PC-3 (cell line): ENCODE results near the gene PDE11A. TPM values are rescaled to one million over a fixed set of nuclear protein-coding genes. Genes with fewer than 3 reads are reported as not detected.

Source experiments
- ATAC-seq: fragments of 200-7000 bp; cut with Tn5 transposase; 2 replicates; pipeline ENCODE4 v1.9.1; 2020; ENCODE audit warnings: mild to moderate bottlenecking, moderate library complexity
- BruUV-seq: library from RNA; stranded (reverse); fragments of 400-500 nt; replicated peaks from 2 replicates; lab custom pipeline; 2021; lab: Mats Ljungman, UMichigan
- CTCF ChIA-PET: fragments of 300-600 bp; sonication (Branson Sonifier 250); formaldehyde crosslinking; loops from one replicate; lab custom pipeline; 2022; ENCODE audit warnings: antibody characterized with exemption; lab: Charles Lee
- POLR2A ChIA-PET: fragments of 300-600 bp; sonication (Branson Sonifier 250); formaldehyde crosslinking; loops from one replicate; lab custom pipeline; 2022; ENCODE audit warnings: antibody characterized with exemption; ENCODE audit not compliant: unreplicated experiment; lab: Charles Lee
- DNase-seq: peaks from one replicate; pipeline ENCODE4 v3.0.0-alpha.2; 2015
- H2AFZ ChIP-seq: fragments of 300-600 bp; sonication (generic); 2 replicates; pipeline ENCODE4 v1.6.0; 2016; ENCODE audit warnings: antibody characterized with exemption, low read length
- H3F3A ChIP-seq: fragments of 300-600 bp; sonication (generic); one replicate; pipeline ENCODE4 v1.6.0; 2017; ENCODE audit warnings: antibody characterized with exemption, low read length, control low read depth, mild to moderate bottlenecking; ENCODE audit not compliant: unreplicated experiment
- H3K27ac ChIP-seq: fragments of 300-600 bp; sonication (generic); 2 replicates; pipeline ENCODE4 v1.5.1; 2016; ENCODE audit warnings: mild to moderate bottlenecking, low read length
- H3K27me3 ChIP-seq: fragments of 300-600 bp; sonication (generic); 2 replicates; pipeline ENCODE4 v1.6.1; 2016; ENCODE audit warnings: low read length, mixed read lengths
- H3K36me3 ChIP-seq: fragments of 300-600 bp; sonication (generic); 2 replicates; pipeline ENCODE4 v1.6.1; 2016; ENCODE audit warnings: low read depth, mixed run types, low read length, mixed read lengths
- H3K4me1 ChIP-seq: fragments of 300-600 bp; sonication (generic); 2 replicates; pipeline ENCODE4 v1.5.1; 2016; ENCODE audit warnings: low read length; ENCODE audit not compliant: insufficient read depth
- H3K4me2 ChIP-seq: fragments of 300-600 bp; sonication (generic); 2 replicates; pipeline ENCODE4 v1.6.0; 2016; ENCODE audit warnings: low read length
- H3K4me3 ChIP-seq: fragments of 300-600 bp; sonication (generic); 2 replicates; pipeline ENCODE4 v1.5.1; 2016; ENCODE audit warnings: mild to moderate bottlenecking, low read length, mixed read lengths
- H3K79me2 ChIP-seq: fragments of 300-600 bp; sonication (generic); 2 replicates; pipeline ENCODE4 v1.6.1; 2017; ENCODE audit warnings: low read length, mixed read lengths
- H3K9ac ChIP-seq: fragments of 300-600 bp; sonication (generic); 2 replicates; pipeline ENCODE4 v1.6.0; 2016; ENCODE audit warnings: mild to moderate bottlenecking, low read length
- H3K9me2 ChIP-seq: fragments of 300-600 bp; sonication (generic); replicated peaks from 2 replicates; pipeline ENCODE4 v1.6.1; 2016; ENCODE audit warnings: mixed run types, low read length, mixed read lengths
- H3K9me3 ChIP-seq: fragments of 300-600 bp; sonication (generic); 2 replicates; pipeline ENCODE4 v1.6.1; 2016; ENCODE audit warnings: low read length, mixed read lengths
- H4K20me1 ChIP-seq: fragments of 300-600 bp; sonication (generic); 2 replicates; pipeline ENCODE4 v1.6.1; 2016; ENCODE audit warnings: low read length, mixed read lengths
- EZH2 ChIP-seq: fragments of 300-600 bp; sonication (generic); IDR thresholded peaks from one replicate; pipeline ENCODE4 v1.6.1; 2017; ENCODE audit warnings: antibody characterized with exemption, mild to moderate bottlenecking, low read length; ENCODE audit not compliant: unreplicated experiment
- EZH2phosphoT487 ChIP-seq: fragments of 300-600 bp; sonication (generic); IDR thresholded peaks from 2 replicates; pipeline ENCODE4 v1.6.1; 2018; ENCODE audit warnings: mild to moderate bottlenecking, antibody characterized with exemption, low read length, borderline replicate concordance
- intact Hi-C: fragments of 100-400 bp; cut with micrococcal nuclease; formaldehyde crosslinking; loops from 2 replicates; pipeline ENCODE4 v1.9.0; 2023
- total RNA-seq: library from RNA; depleted of rRNA; stranded (reverse); fragments of >200 nt; gene quantifications from 2 replicates; pipeline ENCODE4 v1.2.3, GENCODE V29; 2014
- TF ChIP-seq, protein P1 (sequence below): fragments of 300-600 bp; sonication (generic); conservative IDR thresholded peaks from 2 replicates; pipeline ENCODE4 v1.5.1; 2017; ENCODE audit warnings: antibody characterized with exemption, low read depth, mild to moderate bottlenecking, low read length

The PDE11A gene
- total RNA-seq, 1 experiment from 2014 or later: 0.15 TPM

DNA sequence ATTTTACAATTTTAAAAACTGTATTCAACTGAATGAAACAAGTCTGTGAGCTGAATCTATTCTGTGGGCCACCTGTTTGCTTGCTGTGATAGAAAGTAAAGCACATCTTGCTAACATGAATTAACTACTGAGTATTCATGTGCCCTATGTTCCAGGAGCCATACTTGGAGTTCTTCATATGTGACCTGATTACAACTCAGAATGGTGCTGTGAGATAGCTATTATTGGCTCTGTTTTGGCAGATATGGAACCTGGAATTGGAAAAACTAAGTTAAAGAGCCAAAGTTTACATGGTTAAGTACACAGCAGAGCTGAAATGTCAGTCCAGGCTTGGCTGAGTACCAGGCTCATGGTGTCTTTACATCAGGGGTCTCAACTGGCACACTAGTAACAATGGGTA is 426.3 kb downstream of the PDE11A start:
- no peaks in the 10 kb centered on the region for H3K9me3 ChIP-seq
- H3K4me2 ChIP-seq: no peak overlapping the region
- no peaks in the 10 kb centered on the region for H4K20me1 ChIP-seq
- intact Hi-C loops: no loop called here
- peaks cover 19% of the 10 kb centered on the region for H3K27me3 ChIP-seq
- ChIA-PET CTCF (no interaction called here), POLR2A (no interaction called here)
- no peaks in the 10 kb centered on the region for H3K4me1 ChIP-seq
- no TSS peak for BruUV-seq
- H3K27ac ChIP-seq: no peak overlapping the region
- H3K36me3 ChIP-seq: no peaks in the 10 kb centered on the region
- TF ChIP-seq EZH2phosphoT487 (no peak), EZH2 (no peak)
- TF ChIP-seq, protein P1, sequence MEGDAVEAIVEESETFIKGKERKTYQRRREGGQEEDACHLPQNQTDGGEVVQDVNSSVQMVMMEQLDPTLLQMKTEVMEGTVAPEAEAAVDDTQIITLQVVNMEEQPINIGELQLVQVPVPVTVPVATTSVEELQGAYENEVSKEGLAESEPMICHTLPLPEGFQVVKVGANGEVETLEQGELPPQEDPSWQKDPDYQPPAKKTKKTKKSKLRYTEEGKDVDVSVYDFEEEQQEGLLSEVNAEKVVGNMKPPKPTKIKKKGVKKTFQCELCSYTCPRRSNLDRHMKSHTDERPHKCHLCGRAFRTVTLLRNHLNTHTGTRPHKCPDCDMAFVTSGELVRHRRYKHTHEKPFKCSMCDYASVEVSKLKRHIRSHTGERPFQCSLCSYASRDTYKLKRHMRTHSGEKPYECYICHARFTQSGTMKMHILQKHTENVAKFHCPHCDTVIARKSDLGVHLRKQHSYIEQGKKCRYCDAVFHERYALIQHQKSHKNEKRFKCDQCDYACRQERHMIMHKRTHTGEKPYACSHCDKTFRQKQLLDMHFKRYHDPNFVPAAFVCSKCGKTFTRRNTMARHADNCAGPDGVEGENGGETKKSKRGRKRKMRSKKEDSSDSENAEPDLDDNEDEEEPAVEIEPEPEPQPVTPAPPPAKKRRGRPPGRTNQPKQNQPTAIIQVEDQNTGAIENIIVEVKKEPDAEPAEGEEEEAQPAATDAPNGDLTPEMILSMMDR: no peak
- ATAC-seq (no peak), DNase-seq (no peak)
- no peaks in the 10 kb centered on the region for H3K9me2 ChIP-seq
- H3K4me3 ChIP-seq: no peak overlapping the region
- no peaks in the 10 kb centered on the region for H3F3A ChIP-seq
- H3K9ac ChIP-seq: no peak overlapping the region
- H2AFZ ChIP-seq: no peak overlapping the region
- H3K79me2 ChIP-seq: no peaks in the 10 kb centered on the region

DNA sequence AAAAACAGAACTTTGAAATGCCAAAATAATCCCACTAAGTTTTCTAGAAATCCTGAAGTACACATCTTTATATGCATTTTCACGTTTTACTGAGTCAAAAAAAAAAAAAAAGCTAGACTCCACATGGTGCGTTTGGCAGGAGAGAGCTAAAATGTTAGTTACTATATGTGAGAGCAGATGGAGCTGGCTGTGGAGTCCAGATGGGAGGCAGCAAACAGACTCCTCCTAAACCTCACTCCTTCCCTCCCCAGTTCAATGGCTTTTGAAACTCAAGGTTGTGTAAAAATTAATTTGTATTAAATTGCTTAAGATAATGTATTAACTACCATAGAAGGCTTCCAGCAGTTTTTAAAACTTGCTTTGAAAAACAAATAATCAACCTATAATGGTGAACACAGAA is 431.2 kb downstream of the PDE11A start:
- no peaks in the 10 kb centered on the region for H3K36me3 ChIP-seq
- no peaks in the 10 kb centered on the region for H4K20me1 ChIP-seq
- peaks cover 11% of the 10 kb centered on the region; the same call in 1 of the 2 replicates for H3K27me3 ChIP-seq
- H3K27ac ChIP-seq: no peak overlapping the region
- no peak overlapping the region for H2AFZ ChIP-seq
- H3K9me3 ChIP-seq: no peaks in the 10 kb centered on the region
- ATAC-seq (no peak), DNase-seq (no peak)
- H3F3A ChIP-seq: no peaks in the 10 kb centered on the region
- H3K4me2 ChIP-seq: no peak overlapping the region
- H3K9me2 ChIP-seq: no peaks in the 10 kb centered on the region
- CTCF ChIA-PET: no interaction called here
- intact Hi-C loops: no loop called here
- H3K4me1 ChIP-seq: no peaks in the 10 kb centered on the region
- H3K79me2 ChIP-seq: no peaks in the 10 kb centered on the region
- BruUV-seq: no TSS peak
- TF ChIP-seq, protein P1: no peak
- no peak for TF ChIP-seq EZH2
- POLR2A ChIA-PET: no interaction called here
- no peak overlapping the region for H3K4me3 ChIP-seq
- H3K9ac ChIP-seq: no peak overlapping the region

DNA sequence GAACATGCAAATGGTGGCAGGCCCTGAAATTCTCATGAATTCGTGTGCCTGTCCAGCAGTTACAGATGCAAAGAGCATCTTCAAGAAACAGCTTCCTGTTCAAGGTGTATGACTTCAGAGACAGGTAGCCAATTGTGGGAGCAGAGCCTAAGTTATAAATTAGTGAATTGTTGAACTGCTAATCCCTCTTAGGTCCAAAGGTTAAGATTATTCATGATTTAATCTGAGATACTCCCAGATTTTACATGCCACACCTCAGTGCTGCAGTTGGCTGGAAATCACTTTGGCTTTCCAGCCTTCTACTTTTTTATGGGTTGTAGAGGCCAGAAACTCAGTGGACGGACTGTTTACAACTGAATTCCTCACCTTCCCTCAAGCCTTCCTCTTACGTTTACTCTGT is 432.2 kb downstream of the PDE11A start:
- peaks cover 11% of the 10 kb centered on the region; the same call in 1 of the 2 replicates for H3K27me3 ChIP-seq

More for the DNA sequence above, 432.2 kb downstream of the PDE11A start:
- no peaks in the 10 kb centered on the region for H4K20me1 ChIP-seq
- ATAC-seq: no peak
- TF ChIP-seq, protein P1: no peak
- no peaks in the 10 kb centered on the region for H3F3A ChIP-seq
- no peaks in the 10 kb centered on the region for H3K9me3 ChIP-seq
- H3K4me2 ChIP-seq: no peak overlapping the region
- intact Hi-C loops: no loop called here
- H3K4me1 ChIP-seq: no peaks in the 10 kb centered on the region
- no peak overlapping the region for H3K9ac ChIP-seq
- BruUV-seq: no TSS peak
- H3K79me2 ChIP-seq: no peaks in the 10 kb centered on the region
- no peak overlapping the region for H3K27ac ChIP-seq
- H3K9me2 ChIP-seq: no peaks in the 10 kb centered on the region
- no peaks in the 10 kb centered on the region for H3K36me3 ChIP-seq
- H3K4me3 ChIP-seq: no peak overlapping the region
- DNase-seq: no peak
- ChIA-PET POLR2A (no interaction called here), CTCF (no interaction called here)
- no peak overlapping the region for H2AFZ ChIP-seq
